Panc1 (cell line): ENCODE measurements around the gene HOXD9. TPM values are rescaled to one million over a fixed set of nuclear protein-coding genes. Genes with fewer than 3 reads are reported as not detected.

Experiments
- ATAC-seq: fragments of 200-7000 bp; cut with Tn5 transposase; 2 replicates; pipeline ENCODE4 v1.9.1; 2020; ENCODE audit warnings: mild to moderate bottlenecking, moderate library complexity
- BruUV-seq: library from RNA; stranded (reverse); fragments of 400-500 nt; replicated peaks from 2 replicates; lab custom pipeline; 2021; lab: Mats Ljungman, UMichigan
- CTCF ChIA-PET: fragments of 300-600 bp; sonication (Branson Sonifier 250); formaldehyde crosslinking; loops from one replicate; lab custom pipeline; 2022; ENCODE audit warnings: antibody characterized with exemption; lab: Charles Lee
- POLR2A ChIA-PET: fragments of 300-600 bp; sonication (Branson Sonifier 250); formaldehyde crosslinking; loops from one replicate; lab custom pipeline; 2022; ENCODE audit warnings: antibody characterized with exemption; lab: Charles Lee
- DNase-seq: peaks from one replicate; pipeline ENCODE4 v3.0.0-alpha.2; 2010; ENCODE audit warnings: low read depth, low spot score
- H3K27ac ChIP-seq: 2 replicates; pipeline ENCODE4 v1.5.1; 2011; ENCODE audit warnings: mild to moderate bottlenecking, low read length, inconsistent platforms
- H3K27me3 ChIP-seq: fragments of 200-500 bp; sonication (Bioruptor generic); 2 replicates; pipeline ENCODE4 v1.6.0; 2014; ENCODE audit warnings: low read length, inconsistent platforms; ENCODE audit not compliant: control insufficient read depth, insufficient read depth
- H3K36me3 ChIP-seq: fragments of 200-500 bp; sonication (Bioruptor generic); 2 replicates; pipeline ENCODE4 v1.5.1; 2014; ENCODE audit warnings: inconsistent platforms, mild to moderate bottlenecking, low read length, moderate library complexity; ENCODE audit not compliant: control insufficient read depth, insufficient read depth
- H3K4me1 ChIP-seq: 2 replicates; pipeline ENCODE4 v1.5.1; 2011; ENCODE audit warnings: inconsistent platforms, mild to moderate bottlenecking, low read length, moderate library complexity; ENCODE audit not compliant: control insufficient read depth, insufficient read depth
- H3K4me3 ChIP-seq, 2 experiments: 2 replicates each; pipeline ENCODE4 v1.5.1; 2011 to 2012; ENCODE audit warnings: low read depth in 2 of 2, low read length in 2 of 2, mild to moderate bottlenecking in 2 of 2, inconsistent platforms in 1 of 2, moderate library complexity in 1 of 2
- H3K9me3 ChIP-seq: fragments of 200-500 bp; sonication (Bioruptor generic); 2 replicates; pipeline ENCODE4 v1.5.1; 2014; ENCODE audit warnings: low read depth, mild to moderate bottlenecking, inconsistent platforms, low read length, moderate library complexity; ENCODE audit not compliant: control insufficient read depth, insufficient read depth
- CTCF ChIP-seq: fragments of 450-650 bp; IDR thresholded peaks from 2 replicates; pipeline ENCODE4 v1.5.1; 2017; ENCODE audit warnings: mild to moderate bottlenecking
- POLR2AphosphoS5 ChIP-seq: IDR thresholded peaks from 2 replicates; pipeline ENCODE4 v1.6.1; 2012; ENCODE audit warnings: mild to moderate bottlenecking, low read depth, low read length, moderate library complexity
- REST ChIP-seq, 2 experiments: IDR thresholded peaks; 2 replicates each; pipeline ENCODE4 v1.6.1; 2011 to 2012; ENCODE audit warnings: low read depth in 2 of 2, control low read depth in 1 of 2, low read length in 1 of 2, mild to moderate bottlenecking in 1 of 2, moderate library complexity in 1 of 2; ENCODE audit not compliant: insufficient read depth in 1 of 2
- SIN3A ChIP-seq: IDR thresholded peaks from 2 replicates; pipeline ENCODE4 v1.6.1; 2012; ENCODE audit warnings: low read depth, mild to moderate bottlenecking, low read length, moderate library complexity, borderline replicate concordance; ENCODE audit not compliant: insufficient read depth
- TCF7L2 ChIP-seq: IDR thresholded peaks from 2 replicates; pipeline ENCODE4 v1.6.1; 2011; ENCODE audit warnings: mild to moderate bottlenecking, low read depth, low read length, inconsistent platforms
- in situ Hi-C: cut with HindIII; loops from 2 replicates; pipeline ENCODE4 v1.10.0; 2016; ENCODE audit warnings: low sequenced_read_pairs, low pct_unique_long_range_greater_than_20kb
- intact Hi-C: fragments of 100-400 bp; cut with micrococcal nuclease; formaldehyde crosslinking; loops from one replicate; pipeline ENCODE4 v1.10.0; 2022; ENCODE audit not compliant: unreplicated experiment
- total RNA-seq: library from RNA; stranded (reverse); gene quantifications from one replicate; pipeline ENCODE4 v1.2.1, GENCODE V29; 2021; ENCODE audit not compliant: unreplicated experiment

Gene HOXD9
- total RNA-seq, 1 experiment from 2014 or later, result 0.15 TPM

- peaks cover 2% of the 10 kb centered on the region for H3K27me3 ChIP-seq
- no peaks in the 10 kb centered on the region for H3K36me3 ChIP-seq
- ATAC-seq (no peak), DNase-seq (no peak)
- in situ Hi-C loops, result no loop called here
- TF ChIP-seq SIN3A, result no peak
- no peak for TF ChIP-seq REST (IDR thresholded peaks at IDR 0.05; ENCODE audit: insufficient read depth in 1 of 2, low read depth in 2 of 2, low read length in 1 of 2)
- no peak for TF ChIP-seq TCF7L2
- no peak for TF ChIP-seq POLR2AphosphoS5
- no peak for TF ChIP-seq CTCF
- ChIA-PET POLR2A (no interaction called here), CTCF (no interaction called here)
- peaks cover 5% of the 10 kb centered on the region for H3K4me1 ChIP-seq
- no TSS peak for BruUV-seq
- no peaks in the 10 kb centered on the region for H3K9me3 ChIP-seq
- no peak overlapping the region for H3K4me3 ChIP-seq
- H3K27ac ChIP-seq, result no peak overlapping the region
- intact Hi-C loops, result no loop called here
Observed at GRCh38 chr2:176103742-176104315, 18.7 kb upstream of the HOXD9 start.

- intact Hi-C loops (no loop called here), in situ Hi-C loops (no loop called here)
- no peak for ATAC-seq
- TF ChIP-seq POLR2AphosphoS5, result no peak
- TF ChIP-seq TCF7L2, result no peak
- TF ChIP-seq CTCF, result no peak
- no peak for TF ChIP-seq REST (IDR thresholded peaks at IDR 0.05; ENCODE audit: insufficient read depth in 1 of 2, low read depth in 2 of 2, low read length in 1 of 2)
- no peak for TF ChIP-seq SIN3A
- no peak for DNase-seq
- ChIA-PET POLR2A (interaction anchor here (0.5 kb wide), 1 partner anchor 91 kb away, joined by 7 read pairs; no protein-coding TSS in a partner anchor), CTCF (no interaction called here)
- H3K27ac ChIP-seq, result no peak overlapping the region
- H3K36me3 ChIP-seq, result no peaks in the 10 kb centered on the region
- BruUV-seq, result no TSS peak
- no peaks in the 10 kb centered on the region for H3K27me3 ChIP-seq
- no peak overlapping the region for H3K4me3 ChIP-seq
- H3K4me1 ChIP-seq, result peaks cover 5% of the 10 kb centered on the region
- no peaks in the 10 kb centered on the region for H3K9me3 ChIP-seq
Observed at GRCh38 chr2:176104316-176105077, 18.0 kb upstream of the HOXD9 start.
